Retinal pigment epithelial cell (primary cell): ENCODE measurements around the gene MEIS1.

Experiments
- DNase-seq: peaks from one replicate; pipeline ENCODE4 v3.0.0-alpha.2; 2010; ENCODE audit warnings: low read depth
- H3K4me3 ChIP-seq: 2 replicates; pipeline ENCODE4 v1.5.1; 2011; ENCODE audit warnings: mild to moderate bottlenecking, low read length, control low read depth, moderate library complexity
- TF ChIP-seq, protein P1 (sequence below): conservative IDR thresholded peaks from 2 replicates; pipeline ENCODE4 v1.5.1; 2011; ENCODE audit warnings: low read depth, low read length, control low read depth, inconsistent platforms

The MEIS1 gene

GRCh38 chr2:66544258-66544657 is 109.3 kb downstream of the MEIS1 start:
- no peak for DNase-seq
- TF ChIP-seq, protein P1, sequence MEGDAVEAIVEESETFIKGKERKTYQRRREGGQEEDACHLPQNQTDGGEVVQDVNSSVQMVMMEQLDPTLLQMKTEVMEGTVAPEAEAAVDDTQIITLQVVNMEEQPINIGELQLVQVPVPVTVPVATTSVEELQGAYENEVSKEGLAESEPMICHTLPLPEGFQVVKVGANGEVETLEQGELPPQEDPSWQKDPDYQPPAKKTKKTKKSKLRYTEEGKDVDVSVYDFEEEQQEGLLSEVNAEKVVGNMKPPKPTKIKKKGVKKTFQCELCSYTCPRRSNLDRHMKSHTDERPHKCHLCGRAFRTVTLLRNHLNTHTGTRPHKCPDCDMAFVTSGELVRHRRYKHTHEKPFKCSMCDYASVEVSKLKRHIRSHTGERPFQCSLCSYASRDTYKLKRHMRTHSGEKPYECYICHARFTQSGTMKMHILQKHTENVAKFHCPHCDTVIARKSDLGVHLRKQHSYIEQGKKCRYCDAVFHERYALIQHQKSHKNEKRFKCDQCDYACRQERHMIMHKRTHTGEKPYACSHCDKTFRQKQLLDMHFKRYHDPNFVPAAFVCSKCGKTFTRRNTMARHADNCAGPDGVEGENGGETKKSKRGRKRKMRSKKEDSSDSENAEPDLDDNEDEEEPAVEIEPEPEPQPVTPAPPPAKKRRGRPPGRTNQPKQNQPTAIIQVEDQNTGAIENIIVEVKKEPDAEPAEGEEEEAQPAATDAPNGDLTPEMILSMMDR = no peak
- H3K4me3 ChIP-seq = no peak overlapping the region

GRCh38 chr2:66545258-66545657 is 110.3 kb downstream of the MEIS1 start:
- TF ChIP-seq, protein P1 = no peak
- no peak for DNase-seq
- H3K4me3 ChIP-seq = no peak overlapping the region

GRCh38 chr2:66547118-66547517 is 112.2 kb downstream of the MEIS1 start:
- H3K4me3 ChIP-seq = no peak overlapping the region
- DNase-seq = no peak
- TF ChIP-seq, protein P1 = no peak

- TF ChIP-seq, protein P1 = no peak
- DNase-seq = no peak
Observed at GRCh38 chr2:66547887-66548286, 113.0 kb downstream of the MEIS1 start.

DNA sequence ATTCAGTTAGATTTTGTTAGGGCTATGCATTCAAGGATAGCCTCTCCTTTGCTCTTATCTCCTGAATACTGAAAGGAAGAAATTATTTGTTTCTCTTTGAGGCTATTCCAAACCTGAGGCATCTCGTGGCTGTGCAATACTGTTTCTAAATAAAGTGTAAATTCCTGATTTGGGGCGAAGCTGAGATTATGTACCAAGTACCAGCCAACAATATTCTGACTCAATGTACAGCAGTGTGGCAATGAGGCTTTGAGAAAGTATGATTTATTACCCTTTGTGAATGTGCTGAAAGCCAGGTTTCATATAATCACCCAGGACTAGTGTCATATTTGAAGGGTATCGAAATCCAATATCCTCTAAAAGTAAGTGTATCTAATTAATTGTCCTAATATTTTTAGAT is 113.5 kb downstream of the MEIS1 start:
- TF ChIP-seq, protein P1 = no peak
- no peak for DNase-seq
- no peak overlapping the region for H3K4me3 ChIP-seq

More at GRCh38 chr2:66547887-66548286, 113.0 kb downstream of the MEIS1 start:
- no peak overlapping the region for H3K4me3 ChIP-seq

GRCh38 chr2:66550826-66551225 is 115.9 kb downstream of the MEIS1 start:
- TF ChIP-seq, protein P1 = no peak
- no peak for DNase-seq
- no peak overlapping the region for H3K4me3 ChIP-seq

DNA sequence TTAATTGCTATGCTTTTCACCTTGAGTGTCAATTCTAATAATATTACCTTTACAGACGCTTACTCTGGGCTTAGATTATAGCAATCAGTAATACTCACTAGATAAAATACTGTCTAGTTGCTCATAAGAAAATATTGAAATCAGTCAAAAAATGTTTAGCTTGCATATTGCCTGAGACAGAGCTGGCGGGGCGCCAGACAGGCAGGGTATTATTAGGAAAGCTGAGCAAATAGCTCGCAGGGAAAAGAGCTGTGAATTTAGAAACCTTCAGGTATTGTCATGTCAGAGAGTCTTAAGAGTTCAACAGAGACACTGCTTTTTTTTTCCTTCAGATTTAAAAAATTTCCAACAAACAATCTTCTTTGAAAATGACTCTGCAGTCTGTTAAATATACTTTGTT is 118.4 kb downstream of the MEIS1 start:
- DNase-seq = no peak
- TF ChIP-seq, protein P1 = no peak
- H3K4me3 ChIP-seq = no peak overlapping the region
